WTC11 (cell line): ENCODE data around the gene TCAIM. TPM values are rescaled to one million over a fixed set of nuclear protein-coding genes. Genes with fewer than 3 reads are reported as not detected.

Experiments used
- ATAC-seq: fragments of 200-7000 bp; cut with Tn5 transposase; 2 replicates; pipeline ENCODE4 v1.10.0; 2021; ENCODE audit warnings: mild to moderate bottlenecking, moderate library complexity
- CTCF ChIA-PET: fragments of 300-600 bp; sonication (Branson Sonifier 250); formaldehyde crosslinking; loops from one replicate; lab custom pipeline; 2021; ENCODE audit warnings: antibody characterized with exemption; lab: Charles Lee
- POLR2A ChIA-PET: fragments of 350-600 bp; sonication (Branson Sonifier 250); formaldehyde crosslinking; loops from one replicate; lab custom pipeline; 2021; ENCODE audit warnings: antibody characterized with exemption; lab: Charles Lee
- DNase-seq: peaks from one replicate; pipeline ENCODE4 v3.0.0; 2021; ENCODE audit warnings: low spot score
- H3K27ac Mint-ChIP-seq: 2 replicates; pipeline ENCODE4 v1.8.0; 2021; ENCODE audit warnings: mixed read lengths
- H3K27me3 Mint-ChIP-seq: 2 replicates; pipeline ENCODE4 v1.8.0; 2021; ENCODE audit warnings: low read depth, mild to moderate bottlenecking, moderate library complexity, mixed read lengths
- H3K36me3 Mint-ChIP-seq: 2 replicates; pipeline ENCODE4 v1.8.0; 2021; ENCODE audit warnings: mixed read lengths
- H3K4me1 Mint-ChIP-seq: 2 replicates; pipeline ENCODE4 v1.8.0; 2022; ENCODE audit warnings: mixed read lengths
- H3K4me3 Mint-ChIP-seq: 2 replicates; pipeline ENCODE4 v1.8.0; 2021; ENCODE audit warnings: mild to moderate bottlenecking, moderate library complexity, mixed read lengths
- H3K9me3 Mint-ChIP-seq: 2 replicates; pipeline ENCODE4 v1.8.0; 2021; ENCODE audit warnings: mixed read lengths
- ESRRA ChIP-seq: sonication (generic); formaldehyde crosslinking; IDR thresholded peaks from 2 replicates; pipeline ENCODE4 v1.8.1; 2022; ENCODE audit warnings: mild to moderate bottlenecking, missing genetic modification reagents, borderline replicate concordance
- FOXP1 ChIP-seq: sonication (generic); formaldehyde crosslinking; IDR thresholded peaks from 2 replicates; pipeline ENCODE4 v1.8.0; 2022; ENCODE audit warnings: missing genetic modification reagents, mild to moderate bottlenecking, moderate library complexity, borderline replicate concordance
- GABPB1 ChIP-seq: sonication (generic); formaldehyde crosslinking; IDR thresholded peaks from 2 replicates; pipeline ENCODE4 v1.8.1; 2023; ENCODE audit warnings: mild to moderate bottlenecking, missing genetic modification reagents
- HMGXB4 ChIP-seq: sonication (generic); formaldehyde crosslinking; IDR thresholded peaks from 2 replicates; pipeline ENCODE4 v1.8.1; 2023; ENCODE audit warnings: mild to moderate bottlenecking, moderate library complexity, missing genetic modification reagents
- IRF2 ChIP-seq: sonication (generic); formaldehyde crosslinking; IDR thresholded peaks from 2 replicates; pipeline ENCODE4 v1.8.0; 2022; ENCODE audit warnings: low read depth, missing genetic modification reagents, borderline replicate concordance
- JUN ChIP-seq: sonication (generic); formaldehyde crosslinking; IDR thresholded peaks from 2 replicates; pipeline ENCODE4 v1.8.0; 2023; ENCODE audit warnings: mild to moderate bottlenecking, missing genetic modification reagents
- MXD4 ChIP-seq: fragments of 250-450 bp; sonication (Bioruptor Pico); IDR thresholded peaks from 2 replicates; pipeline ENCODE4 v1.8.0; 2021; ENCODE audit warnings: mild to moderate bottlenecking, moderate library complexity, borderline replicate concordance
- NFATC4 ChIP-seq: fragments of 250-450 bp; sonication (Bioruptor Pico); IDR thresholded peaks from 2 replicates; pipeline ENCODE4 v1.9.0; 2021; ENCODE audit warnings: mild to moderate bottlenecking
- NR3C1 ChIP-seq: sonication (generic); formaldehyde crosslinking; conservative IDR thresholded peaks from 2 replicates; pipeline ENCODE4 v1.8.1; 2023; ENCODE audit warnings: low read depth, mild to moderate bottlenecking, missing genetic modification reagents
- PRRX2 ChIP-seq: fragments of 250-450 bp; sonication (Bioruptor Pico); IDR thresholded peaks from 2 replicates; pipeline ENCODE4 v1.8.0; 2021; ENCODE audit warnings: mild to moderate bottlenecking
- RORB ChIP-seq: fragments of 250-450 bp; sonication (Bioruptor Pico); IDR thresholded peaks from 2 replicates; pipeline ENCODE4 v1.9.0; 2021; ENCODE audit warnings: mild to moderate bottlenecking
- STAT6 ChIP-seq: sonication (generic); formaldehyde crosslinking; conservative IDR thresholded peaks from 2 replicates; pipeline ENCODE4 v1.8.1; 2023; ENCODE audit warnings: mild to moderate bottlenecking, low read depth, missing genetic modification reagents, moderate library complexity
- TEAD4 ChIP-seq: sonication (generic); formaldehyde crosslinking; IDR thresholded peaks from 2 replicates; pipeline ENCODE4 v1.8.0; 2022; ENCODE audit warnings: mild to moderate bottlenecking, missing genetic modification reagents
- ZNF138 ChIP-seq: sonication (generic); formaldehyde crosslinking; conservative IDR thresholded peaks from 2 replicates; pipeline ENCODE4 v1.8.1; 2022; ENCODE audit warnings: mild to moderate bottlenecking, moderate library complexity, missing genetic modification reagents
- ZNF281 ChIP-seq: sonication (generic); formaldehyde crosslinking; IDR thresholded peaks from 2 replicates; pipeline ENCODE4 v1.8.0; 2023; ENCODE audit warnings: mild to moderate bottlenecking, missing genetic modification reagents
- ZNF425 ChIP-seq: fragments of 250-450 bp; sonication (Bioruptor Pico); conservative IDR thresholded peaks from 2 replicates; pipeline ENCODE4 v1.9.0; 2021; ENCODE audit warnings: mild to moderate bottlenecking
- ZNF671 ChIP-seq: fragments of 250-450 bp; sonication (Bioruptor Pico); IDR thresholded peaks from 2 replicates; pipeline ENCODE4 v1.8.0; 2021; ENCODE audit warnings: mild to moderate bottlenecking
- total RNA-seq: library from RNA; stranded (reverse); gene quantifications from 3 replicates; pipeline ENCODE4 v1.2.3, GENCODE V29; 2021

The TCAIM gene
- total RNA-seq, 1 experiment from 2014 or later = 18.9 TPM

- ChIA-PET CTCF (interaction anchor here (0.7 kb wide), 1 partner anchor 294 kb away, joined by 3 read pairs; no protein-coding TSS in a partner anchor), POLR2A (interaction anchor here (0.7 kb wide), 1 partner anchor 71 kb away, joined by 3 read pairs; no protein-coding TSS in a partner anchor)
- no peak for DNase-seq
- no peaks in the 10 kb centered on the region for H3K27me3 Mint-ChIP-seq
- peaks cover 10% of the 10 kb centered on the region for H3K4me1 Mint-ChIP-seq
- H3K27ac Mint-ChIP-seq = no peak overlapping the region
- no peak for ATAC-seq
- H3K36me3 Mint-ChIP-seq = peaks cover 17% of the 10 kb centered on the region
- peak; percentile 64; the same call in 1 of the 2 replicates for TF ChIP-seq GABPB1 (CRISPR knock-in tag)
- no peak for TF ChIP-seq RORB (CRISPR knock-in tag)
- TF ChIP-seq JUN = no peak
- TF ChIP-seq ZNF671 (CRISPR knock-in tag) = no peak
- no peak for TF ChIP-seq ZNF281 (CRISPR knock-in tag)
- no peak for TF ChIP-seq ZNF425 (CRISPR knock-in tag)
- H3K4me3 Mint-ChIP-seq = no peak overlapping the region
- no peaks in the 10 kb centered on the region for H3K9me3 Mint-ChIP-seq
These were observed 101.1 kb downstream of the TCAIM start for GRCh38 chr3:44439499-44440295.

GRCh38 chr3:44442596-44443309 is 104.2 kb downstream of the TCAIM start:
- TF ChIP-seq NFATC4 (no peak), NR3C1 (no peak), HMGXB4 (CRISPR knock-in tag) (no peak), JUN (no peak), PRRX2 (CRISPR knock-in tag) (no peak), ZNF138 (CRISPR knock-in tag) (no peak), FOXP1 (CRISPR knock-in tag) (no peak), TEAD4 (CRISPR knock-in tag) (no peak), MXD4 (CRISPR knock-in tag) (no peak), STAT6 (CRISPR knock-in tag) (no peak), ESRRA (CRISPR knock-in tag) (no peak), IRF2 (no peak)
- TF ChIP-seq, all 79 proteins: peak for 0
- no peaks in the 10 kb centered on the region for H3K4me1 Mint-ChIP-seq
- no peak overlapping the region for H3K27ac Mint-ChIP-seq
- no peak overlapping the region for H3K4me3 Mint-ChIP-seq
- POLR2A ChIA-PET = no interaction called here
- no peaks in the 10 kb centered on the region for H3K9me3 Mint-ChIP-seq
- ATAC-seq = no peak
- no peak for DNase-seq
- CTCF ChIA-PET = no interaction called here
- H3K36me3 Mint-ChIP-seq = peaks cover 38% of the 10 kb centered on the region
- H3K27me3 Mint-ChIP-seq = no peaks in the 10 kb centered on the region
